Muscle of leg (tissue), 11 donors: ENCODE measurements around the gene PAXIP1. TPM values are rescaled to one million over a fixed set of nuclear protein-coding genes. Genes with fewer than 3 reads are reported as not detected.

Experiments used
- DNase-seq: peaks from one replicate; pipeline ENCODE4 v3.0.0; 2013
- H3K27ac ChIP-seq: one replicate; pipeline ENCODE4 v1.5.1; 2013; ENCODE audit warnings: mild to moderate bottlenecking, low read length, control low read depth
- H3K27me3 ChIP-seq: one replicate; pipeline ENCODE4 v1.6.1; 2013; ENCODE audit warnings: low read length; ENCODE audit not compliant: control insufficient read depth, insufficient read depth
- H3K36me3 ChIP-seq: one replicate; pipeline ENCODE4 v1.6.1; 2013; ENCODE audit warnings: low read length; ENCODE audit not compliant: control insufficient read depth, insufficient read depth
- H3K4me1 ChIP-seq: one replicate; pipeline ENCODE4 v1.6.1; 2013; ENCODE audit warnings: low read length; ENCODE audit not compliant: control insufficient read depth, insufficient read depth
- H3K4me3 ChIP-seq: one replicate; pipeline ENCODE4 v1.5.1; 2013; ENCODE audit warnings: low read length, control low read depth
- H3K9me3 ChIP-seq: replicated peaks from 2 replicates; pipeline ENCODE4 v1.6.1; 2013; ENCODE audit warnings: low read depth, low read length; ENCODE audit not compliant: control insufficient read depth
- WGBS: methylation state at CpG from one replicate; pipeline ENCODE4 v1.1.5; 2013; ENCODE audit warnings: missing lambda C conversion rate; ENCODE audit not compliant: insufficient coverage; 5-methylcytosine and 5-hydroxymethylcytosine counted together
- polyA plus RNA-seq, 8 donors: library from polyadenylated mRNA; unstranded; fragments of 120-200 nt; gene quantifications; one replicate each; pipeline versions ENCODE4 v1.2.1 to v1.2.3, GENCODE V29; 2013; ENCODE audit warnings: inconsistent platforms in 1 of 8, low replicate concordance in 1 of 8; ENCODE audit not compliant: insufficient read length in 8 of 8, insufficient read depth in 1 of 8
- total RNA-seq: library from RNA; stranded (reverse); fragments of 120-200 nt; gene quantifications from one replicate; pipeline ENCODE4 v1.2.4, GENCODE V29; 2013

PAXIP1 gene
- total and polyA plus RNA-seq, 9 donors = 8.1 to 13.0 (median 11.0) TPM

DNA sequence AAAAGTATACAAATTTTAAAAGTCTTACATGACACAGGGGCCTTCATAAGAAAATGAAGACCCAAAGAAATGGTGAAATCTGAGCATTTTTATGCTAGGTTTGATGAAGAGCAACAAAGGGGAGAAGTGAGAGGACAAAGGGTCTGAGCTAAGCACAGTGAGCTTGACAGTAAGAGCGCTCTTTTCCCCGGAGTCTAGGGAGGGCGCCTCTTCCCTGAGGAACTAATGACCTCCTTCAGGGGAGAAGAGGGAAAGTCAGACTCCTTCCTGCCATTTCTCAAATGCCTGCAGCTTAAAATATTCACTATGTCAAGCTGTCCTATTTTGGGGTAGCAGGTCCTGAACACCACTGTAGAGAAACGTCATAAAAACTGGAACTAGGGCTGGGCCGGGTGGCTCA, 18.1 kb upstream of the PAXIP1 start:
- 52% methylated on average over 2 of the region's 5 CpGs for WGBS

DNA sequence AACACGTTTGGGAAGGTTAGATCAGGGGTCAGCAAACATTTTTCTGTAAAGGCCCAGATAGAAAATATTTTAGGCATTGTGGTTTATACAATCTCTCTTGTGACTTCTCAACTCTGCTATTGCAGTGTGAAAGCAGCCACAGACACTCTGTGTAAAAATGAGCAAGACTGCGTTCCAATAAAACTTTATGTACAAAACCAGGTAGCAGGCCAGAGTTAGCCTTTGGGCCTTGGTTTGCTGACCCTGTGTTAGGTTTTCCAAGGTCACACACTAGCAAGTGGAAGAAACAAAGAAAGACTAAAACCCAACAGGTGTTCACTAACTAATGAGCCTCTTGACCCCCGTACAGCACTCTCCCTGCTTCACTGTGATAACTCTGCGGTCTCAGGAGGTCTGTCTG, 14.9 kb upstream of the PAXIP1 start:
- H3K4me1 ChIP-seq = no peaks in the 10 kb centered on the region
- 88% methylated on average over 1 of the region's 4 CpGs for WGBS
- H3K9me3 ChIP-seq = no peaks in the 10 kb centered on the region
- DNase-seq = no peak
- H3K36me3 ChIP-seq = no peaks in the 10 kb centered on the region
- no peak overlapping the region for H3K4me3 ChIP-seq
- H3K27me3 ChIP-seq = no peaks in the 10 kb centered on the region
- no peak overlapping the region for H3K27ac ChIP-seq

More for the DNA sequence above, 18.1 kb upstream of the PAXIP1 start:
- Histone ChIP-seq H3K4me1 (no peaks in the 10 kb centered on the region), H3K36me3 (no peaks in the 10 kb centered on the region), H3K27me3 (no peaks in the 10 kb centered on the region), H3K9me3 (no peaks in the 10 kb centered on the region), H3K27ac (no peak overlapping the region), H3K4me3 (no peak overlapping the region)
- DNase-seq = no peak

GRCh38 chr7:155011086-155011485, 8.2 kb upstream of the PAXIP1 start:
- no peaks in the 10 kb centered on the region for H3K4me1 ChIP-seq
- no peaks in the 10 kb centered on the region for H3K9me3 ChIP-seq
- no peak overlapping the region for H3K4me3 ChIP-seq
- 100% methylated on average over 1 of the region's 4 CpGs for WGBS
- DNase-seq = no peak
- no peaks in the 10 kb centered on the region for H3K27me3 ChIP-seq
- peaks cover 4% of the 10 kb centered on the region for H3K36me3 ChIP-seq
- no peak overlapping the region for H3K27ac ChIP-seq

- 88% methylated on average over 2 of the region's 3 CpGs for WGBS
- H3K9me3 ChIP-seq = no peaks in the 10 kb centered on the region
Measured at GRCh38 chr7:155009570-155010157, 6.7 kb upstream of the PAXIP1 start.

DNA sequence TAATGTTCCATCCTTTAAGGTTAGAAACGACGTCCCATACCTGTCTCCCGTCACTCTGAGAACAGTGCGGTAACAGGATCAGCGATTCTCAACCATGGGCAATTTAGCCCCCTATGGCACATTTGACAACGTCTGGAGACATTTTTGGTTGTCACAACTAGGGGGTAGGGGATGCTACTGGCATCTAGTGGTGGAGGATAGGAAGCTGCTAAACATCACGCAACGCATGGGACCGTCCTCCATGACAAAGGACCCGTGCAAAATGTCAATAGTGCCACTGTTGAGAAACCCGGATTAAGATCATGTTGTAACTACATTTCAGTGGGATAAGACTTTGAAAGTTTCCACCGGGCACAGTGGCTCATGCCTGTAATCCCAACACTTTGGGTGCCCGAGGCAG, 5.0 kb upstream of the PAXIP1 start:
- DNase-seq = no peak
- WGBS = 54% methylated on average over 10 of the region's 13 CpGs

More at GRCh38 chr7:155009570-155010157, 6.7 kb upstream of the PAXIP1 start:
- H3K27ac ChIP-seq = no peak overlapping the region
- no peak overlapping the region for H3K4me3 ChIP-seq
- H3K36me3 ChIP-seq = peaks cover 10% of the 10 kb centered on the region
- no peak for DNase-seq
- no peaks in the 10 kb centered on the region for H3K4me1 ChIP-seq
- no peaks in the 10 kb centered on the region for H3K27me3 ChIP-seq

DNA sequence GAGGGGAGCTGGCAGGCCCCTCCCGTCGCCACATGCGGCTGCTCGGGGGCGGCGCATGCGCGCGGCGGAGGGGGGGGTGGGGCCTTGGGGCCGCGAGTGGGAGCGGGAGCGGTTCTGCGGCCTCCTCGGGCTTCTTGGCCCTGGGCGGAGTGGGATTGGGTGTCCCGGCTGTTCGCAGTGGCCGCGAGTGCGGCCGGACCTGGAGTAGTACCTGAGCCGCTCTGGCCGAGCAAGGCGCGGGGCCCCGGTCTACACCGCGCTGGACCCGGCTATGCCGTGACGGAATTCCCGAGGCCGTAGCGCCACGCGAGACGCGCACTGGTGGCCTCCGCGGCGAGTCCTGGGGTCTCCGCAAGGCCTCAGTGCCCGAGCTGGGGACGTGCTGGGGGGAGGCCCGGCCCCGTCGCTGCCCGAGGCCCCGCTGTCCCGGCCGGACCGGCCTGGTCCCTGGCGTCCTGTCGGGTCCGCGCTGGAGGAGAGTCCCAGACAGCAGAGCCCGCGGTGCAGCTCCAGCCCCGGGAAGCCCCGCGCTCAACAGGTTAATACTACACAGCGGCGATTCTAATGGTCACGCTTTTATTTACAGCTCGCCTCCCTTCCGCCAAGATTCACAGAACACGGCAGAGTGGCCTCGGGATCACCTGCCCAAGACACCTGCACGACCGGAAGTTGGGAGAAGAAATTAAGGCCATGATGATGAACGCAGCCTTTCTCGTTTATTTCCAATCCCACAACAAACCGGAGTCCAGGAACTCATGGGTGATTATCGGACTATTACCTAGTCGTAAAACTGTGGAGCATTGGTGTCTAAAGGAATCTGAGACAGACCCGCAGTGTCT, 671 bp upstream of the PAXIP1 start:
- WGBS = under 1% methylated on average over 53 of the region's 78 CpGs
- peak overlapping the region; percentile 90 for H3K27ac ChIP-seq
- peak; percentile 94 for DNase-seq

More for the DNA sequence above, 5.0 kb upstream of the PAXIP1 start:
- Histone ChIP-seq H3K4me3 (no peak overlapping the region), H3K27me3 (no peaks in the 10 kb centered on the region), H3K36me3 (peaks cover 10% of the 10 kb centered on the region), H3K4me1 (peaks cover 7% of the 10 kb centered on the region), H3K9me3 (no peaks in the 10 kb centered on the region), H3K27ac (no peak overlapping the region)

DNA sequence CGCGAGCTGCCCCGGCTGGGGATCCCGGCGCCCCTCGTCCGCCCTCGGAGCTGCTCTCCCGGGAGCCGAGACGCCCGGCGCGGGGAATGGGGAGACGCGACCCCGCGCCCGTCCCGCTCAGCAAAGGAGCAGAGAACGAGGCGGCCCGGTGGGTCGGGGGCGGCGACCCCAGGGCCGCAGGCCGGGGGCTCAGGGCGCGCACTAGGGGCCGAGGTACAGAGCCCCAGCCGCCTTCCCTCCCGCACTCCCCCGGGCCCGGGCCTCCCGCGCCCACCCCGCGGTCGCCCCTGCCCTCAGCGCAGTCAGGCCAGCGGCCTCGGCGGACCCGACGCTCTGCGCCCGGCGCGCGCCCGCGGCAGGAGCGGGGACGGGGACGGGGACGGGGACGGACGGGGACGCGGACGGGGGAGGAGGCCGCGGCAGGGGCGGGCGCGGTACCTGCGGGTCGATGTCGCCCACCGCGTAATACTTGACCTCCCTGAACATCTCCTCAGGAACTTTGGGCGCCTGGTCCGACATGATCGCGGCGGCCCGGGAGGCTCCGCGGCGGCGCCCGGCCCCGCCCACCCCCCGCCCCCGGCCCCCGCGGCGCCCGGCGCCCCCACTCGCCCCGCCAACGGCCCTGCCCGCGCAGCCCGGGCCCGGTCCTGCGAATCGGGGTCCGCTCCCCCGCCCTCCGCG, 373 bp downstream of the PAXIP1 start:
- Histone ChIP-seq H3K27me3 (no peaks in the 10 kb centered on the region), H3K4me1 (peaks cover 13% of the 10 kb centered on the region), H3K4me3 (peak overlapping the region; percentile 42), H3K27ac (no peak overlapping the region), H3K36me3 (peaks cover 16% of the 10 kb centered on the region), H3K9me3 (no peaks in the 10 kb centered on the region)
- DNase-seq = peak; percentile 71
- under 1% methylated on average over 68 of the region's 104 CpGs for WGBS

More for the DNA sequence above, 671 bp upstream of the PAXIP1 start:
- Histone ChIP-seq H3K36me3 (peaks cover 10% of the 10 kb centered on the region), H3K9me3 (no peaks in the 10 kb centered on the region), H3K27me3 (no peaks in the 10 kb centered on the region), H3K4me1 (peaks cover 13% of the 10 kb centered on the region), H3K4me3 (peak overlapping the region; percentile 92)

GRCh38 chr7:155001756-155002410, 1.0 kb downstream of the PAXIP1 start:
- peak; percentile 14 for DNase-seq
- Histone ChIP-seq H3K4me3 (peak overlapping the region; percentile 42), H3K27ac (no peak overlapping the region), H3K27me3 (no peaks in the 10 kb centered on the region), H3K36me3 (peaks cover 20% of the 10 kb centered on the region), H3K4me1 (peaks cover 13% of the 10 kb centered on the region), H3K9me3 (no peaks in the 10 kb centered on the region)
- 5% methylated on average over 19 of the region's 24 CpGs for WGBS

GRCh38 chr7:155000795-155001194, 2.1 kb downstream of the PAXIP1 start:
- H3K9me3 ChIP-seq = no peaks in the 10 kb centered on the region

DNA sequence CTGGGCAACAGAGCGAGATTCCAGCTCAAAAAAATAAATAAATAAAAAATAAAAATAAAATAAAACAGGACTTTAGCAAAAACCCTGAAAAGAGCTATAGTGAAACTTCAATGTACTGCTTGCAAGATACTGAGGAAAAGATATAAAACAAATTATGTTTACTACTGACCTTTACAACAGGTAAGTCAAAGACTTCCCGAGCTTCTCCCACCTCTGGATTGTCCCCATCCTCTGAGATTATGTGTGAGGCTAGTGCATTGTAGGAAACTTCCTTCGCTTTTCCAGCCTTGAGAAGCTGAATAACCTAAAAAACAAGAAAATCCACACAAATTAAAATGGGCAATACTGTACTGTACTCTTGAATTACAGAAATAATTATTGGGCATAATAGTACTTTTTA, 4.4 kb downstream of the PAXIP1 start:
- H3K9me3 ChIP-seq = no peaks in the 10 kb centered on the region
- H3K36me3 ChIP-seq = peaks cover 21% of the 10 kb centered on the region
- no peak for DNase-seq
- no peaks in the 10 kb centered on the region for H3K27me3 ChIP-seq
- no peak overlapping the region for H3K4me3 ChIP-seq
- H3K4me1 ChIP-seq = peaks cover 5% of the 10 kb centered on the region
- no CpG with 5 or more reads among the region's 3 CpGs for WGBS
- H3K27ac ChIP-seq = no peak overlapping the region

More at GRCh38 chr7:155000795-155001194, 2.1 kb downstream of the PAXIP1 start:
- DNase-seq = no peak
- H3K4me3 ChIP-seq = no peak overlapping the region
- H3K27ac ChIP-seq = no peak overlapping the region
- peaks cover 13% of the 10 kb centered on the region for H3K4me1 ChIP-seq
- 29% methylated on average over 1 of the region's 2 CpGs for WGBS
- H3K36me3 ChIP-seq = peaks cover 18% of the 10 kb centered on the region
- H3K27me3 ChIP-seq = no peaks in the 10 kb centered on the region
